ENCODE data around the gene MRPS30.

The MRPS30 gene

GRCh38 chr5:44839018-44839681, 30.4 kb downstream of the MRPS30 start:
- Histone ChIP-seq H3K9me3 (ENCODE audit: insufficient read depth, low read depth, low read length) (peaks cover 4% of the 10 kb centered on the region; the same call in 1 of the 2 replicates), H3K4me2 (ENCODE audit: low read depth, low read length, poor library complexity, severe bottlenecking) (no peak overlapping the region), H3K79me2 (ENCODE audit: insufficient read depth, low read length) (no peaks in the 10 kb centered on the region), H3K36me3 (ENCODE audit: insufficient read depth, low read length) (no peaks in the 10 kb centered on the region), H3K4me1 (ENCODE audit: insufficient read depth, low read length, poor library complexity, severe bottlenecking) (no peaks in the 10 kb centered on the region), H3K9ac (ENCODE audit: low read depth, low read length, poor library complexity, severe bottlenecking) (no peak overlapping the region), H3K27me3 (ENCODE audit: insufficient read depth, low read length, poor library complexity, severe bottlenecking) (no peaks in the 10 kb centered on the region), H4K20me1 (ENCODE audit: insufficient read depth, low read length, poor library complexity, severe bottlenecking) (no peaks in the 10 kb centered on the region), H3F3A (ENCODE audit: low read depth) (no peaks in the 10 kb centered on the region), H3K9me2 (replicated peaks; ENCODE audit: low read depth, low read length) (no peaks in the 10 kb centered on the region), H2AFZ (ENCODE audit: low read length) (no peak overlapping the region), H3K4me3 (ENCODE audit: low read length, poor library complexity, severe bottlenecking) (no peak overlapping the region)
- no peak for TF ChIP-seq EZH2phosphoT487 (IDR thresholded peaks at IDR 0.05; ENCODE audit: borderline replicate concordance)
- TF ChIP-seq CTCF (conservative IDR thresholded peaks at IDR 0.05; ENCODE audit: low read length) = no peak

- H3K9me3 ChIP-seq (ENCODE audit: insufficient read depth, low read depth, low read length) = peaks cover 4% of the 10 kb centered on the region; the same call in 1 of the 2 replicates
- H3K79me2 ChIP-seq (ENCODE audit: insufficient read depth, low read length) = no peaks in the 10 kb centered on the region
- no peaks in the 10 kb centered on the region for H3F3A ChIP-seq (ENCODE audit: low read depth)
These were observed 33.9 kb downstream of the MRPS30 start for GRCh38 chr5:44842496-44843282.

GRCh38 chr5:44844744-44845143, 36.0 kb downstream of the MRPS30 start:
- H3K36me3 ChIP-seq (ENCODE audit: insufficient read depth, low read length) = no peaks in the 10 kb centered on the region
- no peak overlapping the region for H3K4me2 ChIP-seq (ENCODE audit: low read depth, low read length, poor library complexity, severe bottlenecking)
- H3K9me2 ChIP-seq (replicated peaks; ENCODE audit: low read depth, low read length) = no peaks in the 10 kb centered on the region
- H4K20me1 ChIP-seq (ENCODE audit: insufficient read depth, low read length, poor library complexity, severe bottlenecking) = no peaks in the 10 kb centered on the region
- TF ChIP-seq CTCF (conservative IDR thresholded peaks at IDR 0.05; ENCODE audit: low read length) (no peak), EZH2phosphoT487 (IDR thresholded peaks at IDR 0.05; ENCODE audit: borderline replicate concordance) (no peak)
- no peaks in the 10 kb centered on the region for H3K27me3 ChIP-seq (ENCODE audit: insufficient read depth, low read length, poor library complexity, severe bottlenecking)
- no peak overlapping the region for H3K4me3 ChIP-seq (ENCODE audit: low read length, poor library complexity, severe bottlenecking)
- H3K9ac ChIP-seq (ENCODE audit: low read depth, low read length, poor library complexity, severe bottlenecking) = no peak overlapping the region
- no peaks in the 10 kb centered on the region for H3K4me1 ChIP-seq (ENCODE audit: insufficient read depth, low read length, poor library complexity, severe bottlenecking)
- no peak overlapping the region for H2AFZ ChIP-seq (ENCODE audit: low read length)
- H3K9me3 ChIP-seq (ENCODE audit: insufficient read depth, low read depth, low read length) = no peaks in the 10 kb centered on the region
- H3F3A ChIP-seq (ENCODE audit: low read depth) = no peaks in the 10 kb centered on the region
- no peaks in the 10 kb centered on the region for H3K79me2 ChIP-seq (ENCODE audit: insufficient read depth, low read length)

More at GRCh38 chr5:44842496-44843282, 33.9 kb downstream of the MRPS30 start:
- no peaks in the 10 kb centered on the region for H3K4me1 ChIP-seq (ENCODE audit: insufficient read depth, low read length, poor library complexity, severe bottlenecking)
- H4K20me1 ChIP-seq (ENCODE audit: insufficient read depth, low read length, poor library complexity, severe bottlenecking) = no peaks in the 10 kb centered on the region
- H3K27me3 ChIP-seq (ENCODE audit: insufficient read depth, low read length, poor library complexity, severe bottlenecking) = no peaks in the 10 kb centered on the region
- no peak overlapping the region for H3K9ac ChIP-seq (ENCODE audit: low read depth, low read length, poor library complexity, severe bottlenecking)
- H2AFZ ChIP-seq (ENCODE audit: low read length) = no peak overlapping the region
- H3K9me2 ChIP-seq (replicated peaks; ENCODE audit: low read depth, low read length) = no peaks in the 10 kb centered on the region
- no peak overlapping the region for H3K4me2 ChIP-seq (ENCODE audit: low read depth, low read length, poor library complexity, severe bottlenecking)
- H3K36me3 ChIP-seq (ENCODE audit: insufficient read depth, low read length) = no peaks in the 10 kb centered on the region
- H3K4me3 ChIP-seq (ENCODE audit: low read length, poor library complexity, severe bottlenecking) = no peak overlapping the region
- TF ChIP-seq CTCF (conservative IDR thresholded peaks at IDR 0.05; ENCODE audit: low read length) (no peak), EZH2phosphoT487 (IDR thresholded peaks at IDR 0.05; ENCODE audit: borderline replicate concordance) (no peak)

Data from Loucy (cell line).